ELR (cell line): ENCODE measurements around the gene FLT1.
A peak's percentile ranks its signal among the peaks of the same experiment; 100 is the strongest.

ENCODE experiments used
- DNase-seq: peaks from one replicate; pipeline ENCODE4 v3.0.0-alpha.2; 2015; ENCODE audit warnings: low read depth

Gene FLT1

DNA sequence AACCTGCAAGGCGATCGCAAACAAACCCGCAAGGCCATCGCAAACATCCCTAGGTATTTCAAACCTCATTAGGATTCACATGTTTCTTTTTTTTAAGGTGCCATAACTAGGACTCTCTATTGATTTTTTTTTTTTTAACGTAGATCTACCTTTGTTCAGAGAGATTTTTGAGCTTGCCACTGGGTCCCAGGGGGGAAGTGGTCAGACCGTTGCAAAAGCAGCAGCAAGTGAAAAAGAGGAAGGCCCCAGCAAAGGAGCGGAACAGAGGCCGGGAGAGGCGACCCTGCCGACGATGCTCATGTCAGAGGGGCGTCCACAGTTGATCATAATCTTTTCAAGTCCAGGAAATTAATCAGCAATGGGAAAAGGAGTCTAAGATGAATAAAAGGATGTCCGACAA lies 32.7 kb upstream of the FLT1 start:
- no peak for DNase-seq

GRCh38 chr13:28526876-28527275 lies 31.9 kb upstream of the FLT1 start:
- DNase-seq, result no peak

GRCh38 chr13:28522871-28523270 lies 27.9 kb upstream of the FLT1 start:
- DNase-seq, result no peak

GRCh38 chr13:28513745-28514144 lies 18.8 kb upstream of the FLT1 start:
- no peak for DNase-seq

DNA sequence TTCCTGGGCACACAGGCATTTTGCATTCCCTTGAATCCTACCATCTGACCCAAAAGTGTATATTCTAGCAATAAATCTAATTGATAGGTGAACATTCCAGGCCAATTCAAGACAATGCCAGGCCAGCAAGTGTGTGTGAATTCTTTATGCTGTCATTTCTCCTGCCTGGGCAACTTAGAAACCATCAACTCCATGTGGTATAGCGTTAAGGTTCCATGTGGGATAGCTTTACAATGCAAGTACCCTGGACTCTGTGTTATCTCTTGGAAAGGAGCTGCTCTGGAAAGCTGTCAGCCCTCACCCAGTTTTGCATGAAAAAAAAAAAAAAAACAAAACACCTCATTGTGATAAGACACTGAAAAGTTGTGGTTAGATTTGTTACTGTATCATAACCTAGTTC lies 15.6 kb upstream of the FLT1 start:
- no peak for DNase-seq

- no peak for DNase-seq
Measured at GRCh38 chr13:28510066-28510465, 15.1 kb upstream of the FLT1 start.

DNA sequence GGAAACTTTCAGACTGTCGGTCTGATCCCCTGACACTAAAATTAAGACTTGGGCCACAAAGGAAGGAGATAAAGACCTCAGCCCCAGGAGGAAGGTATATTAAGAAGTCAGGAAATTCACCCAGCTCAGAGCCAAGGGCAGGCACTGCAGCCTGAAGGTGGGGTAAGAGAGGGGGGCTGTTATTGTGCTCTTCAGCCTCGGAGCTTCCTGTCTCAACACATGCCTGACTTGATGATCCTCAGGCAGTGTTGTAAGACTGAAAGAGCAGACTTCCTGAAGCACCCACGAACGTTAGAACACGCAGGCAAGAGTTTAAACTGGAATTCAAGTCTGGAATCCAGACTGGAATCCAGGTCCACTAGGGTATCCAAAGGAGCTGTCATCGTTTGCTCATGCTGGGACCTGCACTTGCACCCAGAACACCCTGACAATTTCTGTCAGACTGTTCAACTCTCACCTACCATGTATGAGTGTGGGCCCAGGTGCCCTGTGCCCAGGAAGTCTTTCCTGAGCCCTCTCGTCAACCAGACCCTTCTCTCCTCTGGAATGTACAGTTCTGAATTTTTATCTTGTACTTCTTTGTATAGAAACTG lies 10.7 kb upstream of the FLT1 start:
- no peak for DNase-seq

DNA sequence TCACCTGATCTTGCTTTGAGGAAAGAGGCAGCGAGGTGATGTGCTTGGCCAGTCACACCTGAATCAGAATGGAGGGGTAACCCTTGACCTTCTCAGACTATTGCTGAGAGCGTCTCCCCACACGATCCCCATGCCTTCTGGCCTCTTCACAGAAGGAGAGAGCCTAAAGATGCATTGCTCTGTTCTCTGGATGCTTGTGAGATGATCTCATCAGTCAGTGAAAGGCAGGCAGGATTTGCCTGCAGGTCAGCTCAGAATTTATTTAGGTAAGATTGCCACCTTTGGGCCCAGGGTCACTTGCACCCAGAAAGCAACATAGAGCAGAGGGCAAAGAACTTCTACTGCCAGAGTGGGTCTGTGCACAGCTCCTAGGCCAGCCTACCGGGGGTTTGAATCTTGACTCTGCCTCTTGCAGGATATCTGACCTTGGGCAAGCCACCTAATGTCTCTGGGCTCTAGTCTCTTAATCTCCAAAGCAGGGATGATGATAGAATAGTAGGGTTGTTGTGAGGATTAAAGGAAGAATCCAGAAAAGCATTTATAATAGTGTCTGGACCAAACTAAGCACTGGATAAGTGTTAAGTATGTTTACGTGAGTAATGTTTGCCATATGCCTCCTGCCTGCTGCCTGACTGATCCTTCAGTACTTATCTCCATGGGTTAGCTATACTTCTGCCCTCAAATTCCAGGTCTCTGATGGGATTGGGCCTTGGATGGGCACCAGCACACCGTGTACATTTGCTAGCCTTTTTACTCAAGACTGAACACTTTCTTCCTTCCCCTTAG lies 8.4 kb upstream of the FLT1 start:
- DNase-seq, result peak; percentile 49

- no peak for DNase-seq
Measured at GRCh38 chr13:28501547-28501946, 6.6 kb upstream of the FLT1 start.

DNA sequence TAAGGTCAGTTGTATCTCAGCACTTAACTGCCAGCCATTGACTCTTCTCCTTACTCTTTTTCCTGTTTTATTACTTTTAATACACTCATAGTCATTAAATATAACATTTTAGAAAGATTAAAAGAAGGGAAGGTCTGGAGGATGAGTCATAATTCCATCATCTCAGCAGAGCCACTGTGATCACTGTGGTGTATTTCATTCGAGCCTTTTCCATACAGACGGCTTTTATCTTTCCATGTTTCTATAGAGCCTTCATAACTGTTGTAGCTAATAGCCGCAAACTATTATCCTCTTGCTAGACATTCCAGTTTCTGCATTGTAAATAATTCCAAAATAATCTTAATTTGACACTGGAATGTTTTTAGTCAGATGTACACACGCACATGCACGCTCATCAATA lies 4.7 kb upstream of the FLT1 start:
- peak; percentile 79 for DNase-seq

DNA sequence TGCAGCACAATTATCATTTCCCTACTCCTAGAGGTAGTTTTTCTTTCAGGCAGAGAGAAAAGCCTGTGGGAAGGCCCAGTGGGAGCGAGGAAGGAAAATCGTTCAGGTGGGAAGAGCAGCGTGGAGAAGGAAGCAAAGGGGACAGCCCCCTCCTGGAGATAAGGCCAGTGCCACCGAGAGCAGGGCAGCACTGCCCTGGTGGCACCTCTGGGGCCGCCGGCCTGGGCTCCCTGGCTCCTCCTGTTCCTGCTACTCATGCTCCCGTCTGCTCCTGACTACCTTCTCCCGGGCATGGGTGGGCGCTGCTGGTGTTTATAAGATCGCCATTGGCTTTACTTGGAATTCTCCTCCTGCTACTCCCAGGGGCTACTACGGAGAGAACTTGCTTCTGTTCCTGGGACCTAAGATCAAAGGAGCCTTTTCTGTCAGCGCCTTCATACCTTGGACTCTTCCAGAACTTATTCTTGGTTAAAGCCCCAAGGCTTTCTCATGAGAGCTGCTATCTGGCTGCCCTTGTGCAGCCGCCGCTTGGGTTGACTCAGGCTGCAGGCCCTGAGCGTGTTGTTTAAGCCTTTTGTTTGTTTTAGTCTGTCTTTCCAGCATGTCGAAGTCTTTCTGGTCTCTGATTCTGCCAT lies 3.7 kb upstream of the FLT1 start:
- DNase-seq, result no peak

GRCh38 chr13:28497143-28497876 lies 2.4 kb upstream of the FLT1 start:
- DNase-seq, result no peak

DNA sequence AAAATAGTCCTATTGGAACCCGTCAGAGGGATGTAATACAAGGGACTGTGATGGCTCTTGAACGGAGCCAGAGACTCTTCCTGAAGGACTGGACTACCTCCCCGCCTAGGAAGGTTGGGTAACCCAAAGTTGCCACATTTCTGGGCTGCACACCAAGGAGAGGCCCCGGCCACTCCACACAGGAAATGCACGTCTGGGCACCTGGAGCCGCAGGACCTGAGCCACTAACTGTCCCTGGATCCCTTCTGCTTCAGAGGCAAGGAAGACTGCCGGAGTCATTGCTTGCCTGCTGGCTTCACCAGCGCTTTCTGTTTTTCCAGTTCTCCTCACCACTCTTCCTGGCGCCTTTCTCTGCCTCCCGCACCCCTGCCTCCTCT lies 1.2 kb upstream of the FLT1 start:
- DNase-seq, result no peak

DNA sequence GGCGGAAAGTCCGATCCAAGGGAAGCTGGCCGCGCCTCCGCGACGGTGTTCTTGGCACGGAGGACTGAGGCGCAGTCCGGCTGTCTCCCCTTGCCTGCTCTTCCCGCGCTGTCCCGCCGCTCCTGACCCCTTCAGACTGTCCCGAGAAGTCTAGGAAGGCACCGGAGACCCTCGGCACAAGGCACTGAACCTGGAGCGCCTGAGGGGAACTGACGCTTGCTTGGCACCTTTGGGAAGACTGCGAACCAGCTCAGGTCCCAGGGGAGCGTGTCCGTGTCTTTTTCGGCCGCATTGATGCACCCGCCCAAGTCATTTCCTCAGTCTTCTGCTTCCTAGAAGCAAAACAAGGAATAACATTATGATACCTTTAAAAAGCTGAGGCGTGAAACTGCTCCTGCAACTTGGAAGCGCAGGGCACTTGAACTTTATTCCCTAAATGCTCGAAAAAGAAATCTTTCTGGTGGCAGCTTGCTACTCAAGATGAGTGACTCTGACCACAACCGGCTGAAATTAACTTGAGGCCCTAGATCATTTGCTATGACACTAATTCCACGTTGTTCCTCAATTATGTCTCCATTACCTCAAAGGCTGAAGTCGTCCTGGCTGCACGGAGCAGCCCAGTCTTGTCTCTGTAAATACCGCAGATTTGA lies 735 bp upstream of the FLT1 start:
- DNase-seq, result no peak

GRCh38 chr13:28494504-28494777 lies 487 bp downstream of the FLT1 start:
- peak; percentile 50 for DNase-seq

DNA sequence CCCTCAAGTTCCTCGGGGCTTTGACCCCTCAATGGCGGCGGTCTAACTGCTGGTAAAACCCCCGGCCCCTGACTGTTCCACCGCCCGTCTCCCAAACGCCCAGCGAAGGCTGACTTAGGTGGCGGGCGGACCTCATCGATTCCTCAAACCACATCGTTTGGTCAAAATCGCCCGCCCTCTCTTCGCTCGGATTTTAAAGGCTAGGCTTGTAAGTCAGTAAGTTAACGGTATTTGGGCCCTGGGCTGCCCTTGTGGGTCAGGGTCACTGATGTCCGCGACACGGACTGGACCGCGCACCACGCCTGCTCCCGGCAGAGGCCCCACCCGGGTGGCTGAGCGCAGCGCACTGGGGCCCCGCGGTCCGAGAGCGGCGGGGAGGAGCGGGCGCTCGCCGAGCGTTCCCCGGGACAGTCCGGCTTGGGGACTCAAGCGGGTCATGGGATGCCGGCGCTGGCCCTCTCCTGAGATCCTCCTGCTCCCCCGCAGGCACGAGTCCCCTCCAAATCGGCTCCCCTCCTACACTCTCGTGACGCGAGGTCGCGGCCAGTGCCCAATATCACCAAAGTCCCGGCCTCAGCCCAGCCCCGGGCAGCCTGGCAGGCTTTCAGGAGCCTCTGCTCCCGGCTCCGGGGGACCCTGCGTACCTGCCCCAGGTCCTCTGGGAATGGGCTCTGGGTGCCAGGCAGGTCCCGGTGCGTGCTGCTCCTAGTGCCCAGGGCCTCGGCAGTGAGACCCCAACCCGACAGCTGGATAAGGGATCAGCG lies 1.0 kb downstream of the FLT1 start:
- peak; percentile 47 for DNase-seq

DNA sequence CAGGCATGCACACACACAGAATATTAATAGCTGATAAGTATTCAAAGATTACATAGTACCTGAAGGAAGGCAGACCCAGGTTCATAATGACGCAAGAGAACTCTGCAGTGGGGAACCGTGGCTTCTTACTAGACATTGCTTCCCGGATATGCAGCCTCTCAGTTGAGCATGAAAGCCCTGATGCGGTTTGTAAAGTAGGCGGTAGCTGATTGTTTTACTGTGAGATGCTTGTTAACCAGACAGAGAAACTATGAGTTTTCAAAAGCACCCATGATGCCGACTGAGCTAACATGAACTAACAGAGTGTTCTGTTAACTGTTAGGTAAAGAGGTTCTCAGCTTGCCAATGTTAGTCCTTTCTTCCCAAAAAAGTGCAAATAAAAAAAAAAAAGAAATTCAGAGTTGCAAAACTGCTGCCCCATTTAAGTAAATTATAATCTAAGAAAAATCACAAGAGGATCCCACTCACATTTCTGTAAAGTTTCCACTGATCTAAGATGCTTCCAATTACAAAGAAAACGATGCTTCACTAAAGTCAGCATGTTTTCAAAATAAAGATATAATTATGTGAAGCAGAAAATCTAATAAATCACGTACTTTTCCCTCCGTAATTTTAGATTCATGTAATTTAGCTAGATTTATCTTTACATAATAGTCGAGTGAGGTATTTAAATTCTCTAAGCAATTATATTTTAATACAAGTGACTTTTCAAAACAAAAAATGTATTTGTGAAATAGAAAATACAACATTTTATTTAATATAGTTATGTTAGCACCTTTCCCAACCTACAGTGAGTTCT lies 2.2 kb downstream of the FLT1 start:
- DNase-seq, result peak; percentile 85

- DNase-seq, result peak; percentile 78
Measured at GRCh38 chr13:28490061-28490460, 4.9 kb downstream of the FLT1 start.

GRCh38 chr13:28489524-28489931 lies 5.4 kb downstream of the FLT1 start:
- DNase-seq, result peak; percentile 50

GRCh38 chr13:28488376-28489005 lies 6.4 kb downstream of the FLT1 start:
- peak; percentile 59 for DNase-seq
